Measurements from ENCODE around the gene ST8SIA4. TPM values are rescaled to one million over a fixed set of nuclear protein-coding genes. Genes with fewer than 3 reads are reported as not detected.

Gene ST8SIA4
- total and polyA plus RNA-seq, 10 of the 15 experiments (the other 5 are each of a cell fraction or from before 2014, with no cell fraction given): 4.4 to 30.9 (median 19.5) TPM

DNA sequence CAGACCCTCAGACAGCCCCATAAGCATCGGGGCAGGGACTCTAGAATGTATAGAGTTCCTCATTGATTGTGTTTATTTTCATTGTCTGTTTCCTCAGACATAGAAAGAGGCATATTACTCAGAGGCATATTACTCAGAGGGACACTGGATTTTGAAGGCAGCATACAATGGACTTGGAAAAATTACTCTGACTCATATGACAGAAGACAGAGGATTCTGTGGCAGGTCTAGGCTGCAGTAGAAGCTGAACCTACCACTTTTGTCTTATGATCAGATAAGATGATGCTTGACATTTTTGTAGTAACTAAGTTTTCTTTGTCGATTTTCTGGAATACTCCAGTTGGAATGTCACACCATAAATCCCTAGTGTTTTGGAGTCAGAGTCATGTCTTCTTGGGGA lies 105.2 kb downstream of the ST8SIA4 start:
- ATAC-seq (no peak), FAIRE-seq (no peak)

More for the DNA sequence above, 105.2 kb downstream of the ST8SIA4 start:
- Histone ChIP-seq H2AFZ (ENCODE audit: control insufficient read depth, low read depth, low read length) (no peak overlapping the region), H3K79me2 (ENCODE audit: control insufficient read depth, insufficient read depth, low read length) (no peaks in the 10 kb centered on the region), H3K9ac (ENCODE audit: control insufficient read depth, insufficient read depth, low read length) (no peak overlapping the region), H3K36me3 (ENCODE audit: control insufficient read depth in 2 of 2, insufficient read depth in 2 of 2, low read length in 1 of 2) (no peaks in the 10 kb centered on the region), H4K20me1 (ENCODE audit: control insufficient read depth, insufficient read depth) (no peaks in the 10 kb centered on the region), H3K9me3 (replicated peaks; ENCODE audit: control insufficient read depth, insufficient read depth, low read length) (peaks cover 19% of the 10 kb centered on the region; the same call in 2 of the 3 replicates), H3K4me3 (no peak overlapping the region), H3K4me1 (ENCODE audit: control insufficient read depth, insufficient read depth, low read length) (no peaks in the 10 kb centered on the region), H3K4me2 (ENCODE audit: control insufficient read depth, insufficient read depth) (no peak overlapping the region), H3K27me3 (replicated peaks in 1 of 2; ENCODE audit: control insufficient read depth in 2 of 2, insufficient read depth in 2 of 2, low read length in 1 of 2) (no peaks in the 10 kb centered on the region), H3K27ac (ENCODE audit: control insufficient read depth, insufficient read depth) (no peak overlapping the region)
- intact Hi-C loops (cut with micrococcal nuclease; ENCODE audit: unreplicated experiment) (no loop called here), in situ Hi-C loops (cut with MboI) (no loop called here)
- 94% methylated on average over 2 of the region's 2 CpGs for WGBS (ENCODE audit: insufficient coverage, insufficient replicate concordance, low lambda C conversion rate, missing lambda C conversion rate)
- ChIA-PET RAD21 (ENCODE audit: unreplicated experiment) (no interaction called here), POLR2A (no interaction called here), CTCF (no interaction called here), SMC1A (ENCODE audit: uncharacterized antibody, unreplicated experiment) (no interaction called here)
- no peak for TF ChIP-seq NBN (IDR thresholded peaks at IDR 0.05)
- TF ChIP-seq, protein P1, sequence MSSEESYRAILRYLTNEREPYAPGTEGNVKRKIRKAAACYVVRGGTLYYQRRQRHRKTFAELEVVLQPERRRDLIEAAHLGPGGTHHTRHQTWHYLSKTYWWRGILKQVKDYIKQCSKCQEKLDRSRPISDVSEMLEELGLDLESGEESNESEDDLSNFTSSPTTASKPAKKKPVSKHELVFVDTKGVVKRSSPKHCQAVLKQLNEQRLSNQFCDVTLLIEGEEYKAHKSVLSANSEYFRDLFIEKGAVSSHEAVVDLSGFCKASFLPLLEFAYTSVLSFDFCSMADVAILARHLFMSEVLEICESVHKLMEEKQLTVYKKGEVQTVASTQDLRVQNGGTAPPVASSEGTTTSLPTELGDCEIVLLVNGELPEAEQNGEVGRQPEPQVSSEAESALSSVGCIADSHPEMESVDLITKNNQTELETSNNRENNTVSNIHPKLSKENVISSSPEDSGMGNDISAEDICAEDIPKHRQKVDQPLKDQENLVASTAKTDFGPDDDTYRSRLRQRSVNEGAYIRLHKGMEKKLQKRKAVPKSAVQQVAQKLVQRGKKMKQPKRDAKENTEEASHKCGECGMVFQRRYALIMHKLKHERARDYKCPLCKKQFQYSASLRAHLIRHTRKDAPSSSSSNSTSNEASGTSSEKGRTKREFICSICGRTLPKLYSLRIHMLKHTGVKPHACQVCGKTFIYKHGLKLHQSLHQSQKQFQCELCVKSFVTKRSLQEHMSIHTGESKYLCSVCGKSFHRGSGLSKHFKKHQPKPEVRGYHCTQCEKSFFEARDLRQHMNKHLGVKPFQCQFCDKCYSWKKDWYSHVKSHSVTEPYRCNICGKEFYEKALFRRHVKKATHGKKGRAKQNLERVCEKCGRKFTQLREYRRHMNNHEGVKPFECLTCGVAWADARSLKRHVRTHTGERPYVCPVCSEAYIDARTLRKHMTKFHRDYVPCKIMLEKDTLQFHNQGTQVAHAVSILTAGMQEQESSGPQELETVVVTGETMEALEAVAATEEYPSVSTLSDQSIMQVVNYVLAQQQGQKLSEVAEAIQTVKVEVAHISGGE (CRISPR knock-in tag; IDR thresholded peaks at IDR 0.05): no peak
- TF ChIP-seq PAX8 (IDR thresholded peaks at IDR 0.05): no peak
- TF ChIP-seq SMC3 (IDR thresholded peaks at IDR 0.05; ENCODE audit: borderline replicate concordance, low read length): no peak
- no peak for TF ChIP-seq SUZ12 (IDR thresholded peaks at IDR 0.05; ENCODE audit: unreplicated experiment)
- TF ChIP-seq FOXK2 (IDR thresholded peaks at IDR 0.05): no peak
- TF ChIP-seq, protein P2, sequence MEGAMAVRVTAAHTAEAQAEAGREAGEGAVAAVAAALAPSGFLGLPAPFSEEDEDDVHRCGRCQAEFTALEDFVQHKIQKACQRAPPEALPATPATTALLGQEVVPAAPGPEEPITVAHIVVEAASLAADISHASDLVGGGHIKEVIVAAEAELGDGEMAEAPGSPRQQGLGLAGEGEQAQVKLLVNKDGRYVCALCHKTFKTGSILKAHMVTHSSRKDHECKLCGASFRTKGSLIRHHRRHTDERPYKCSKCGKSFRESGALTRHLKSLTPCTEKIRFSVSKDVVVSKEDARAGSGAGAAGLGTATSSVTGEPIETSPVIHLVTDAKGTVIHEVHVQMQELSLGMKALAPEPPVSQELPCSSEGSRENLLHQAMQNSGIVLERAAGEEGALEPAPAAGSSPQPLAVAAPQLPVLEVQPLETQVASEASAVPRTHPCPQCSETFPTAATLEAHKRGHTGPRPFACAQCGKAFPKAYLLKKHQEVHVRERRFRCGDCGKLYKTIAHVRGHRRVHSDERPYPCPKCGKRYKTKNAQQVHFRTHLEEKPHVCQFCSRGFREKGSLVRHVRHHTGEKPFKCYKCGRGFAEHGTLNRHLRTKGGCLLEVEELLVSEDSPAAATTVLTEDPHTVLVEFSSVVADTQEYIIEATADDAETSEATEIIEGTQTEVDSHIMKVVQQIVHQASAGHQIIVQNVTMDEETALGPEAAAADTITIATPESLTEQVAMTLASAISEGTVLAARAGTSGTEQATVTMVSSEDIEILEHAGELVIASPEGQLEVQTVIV (IDR thresholded peaks at IDR 0.05; ENCODE audit: borderline replicate concordance, partially characterized antibody): no peak
- no peak for TF ChIP-seq NR2C1 (IDR thresholded peaks at IDR 0.05)
- no peak for DNase-seq (ENCODE audit: low read depth, low spot score)
- no TSS peak for BruUV-seq (replicated peaks)

Measured in GM12878 (cell line).